Common myeloid progenitor, CD34-positive (primary cell): ENCODE results near the gene CAMTA2.

ENCODE experiments used
- CTCF ChIA-PET: fragments of 350-600 bp; sonication (Branson Sonifier 250); formaldehyde crosslinking; loops from one replicate; lab custom pipeline; 2021; ENCODE audit warnings: antibody characterized with exemption; lab: Charles Lee
- POLR2A ChIA-PET: fragments of 350-600 bp; sonication (Branson Sonifier 250); formaldehyde crosslinking; loops from one replicate; lab custom pipeline; 2021; ENCODE audit warnings: antibody characterized with exemption; lab: Charles Lee
- DNase-seq, 3 donors: peaks; one replicate each; pipeline versions ENCODE4 v3.0.0 to v3.0.0-alpha.2; 2013
- H3K27ac ChIP-seq, 2 experiments: 1 replicate in 1 of 2; 2 replicates in 1 of 2; pipeline ENCODE4 v1.7.0; 2013; ENCODE audit warnings: inconsistent platforms in 2 of 2, low read length in 2 of 2, mild to moderate bottlenecking in 2 of 2, low read depth in 1 of 2, moderate library complexity in 1 of 2; ENCODE audit not compliant: severe bottlenecking in 2 of 2, insufficient read depth in 1 of 2, poor library complexity in 1 of 2
- H3K27me3 ChIP-seq, 5 experiments: replicated peaks in 2 of 5; 1 replicate in 3 of 5; 2 replicates in 2 of 5; pipeline versions ENCODE4 v1.6.1 to v1.7.0; 2013; ENCODE audit warnings: low read length in 4 of 5, mild to moderate bottlenecking in 2 of 5, moderate library complexity in 2 of 5, inconsistent platforms in 1 of 5; ENCODE audit not compliant: insufficient read depth in 5 of 5, control insufficient read depth in 4 of 5
- H3K36me3 ChIP-seq, 4 experiments: 1 replicate in 2 of 4; 2 replicates in 2 of 4; pipeline versions ENCODE4 v1.6.1 to v1.7.0; 2013; ENCODE audit warnings: low read length in 3 of 4, control low read depth in 1 of 4, mild to moderate bottlenecking in 1 of 4; ENCODE audit not compliant: control insufficient read depth in 4 of 4, insufficient read depth in 4 of 4
- H3K4me1 ChIP-seq, 4 experiments: 1 replicate in 3 of 4; 2 replicates in 1 of 4; pipeline versions ENCODE4 v1.6.1 to v1.7.1; 2013; ENCODE audit warnings: low read length in 3 of 4, mild to moderate bottlenecking in 3 of 4, control low read depth in 1 of 4, inconsistent platforms in 1 of 4, moderate library complexity in 1 of 4; ENCODE audit not compliant: control insufficient read depth in 4 of 4, insufficient read depth in 4 of 4; ENCODE audit errors: control extremely low read depth in 1 of 4
- H3K4me3 ChIP-seq, 7 experiments: 1 replicate in 4 of 7; 2 replicates in 3 of 7; pipeline versions ENCODE4 v1.5.1 to v1.7.0; 2013; ENCODE audit warnings: mild to moderate bottlenecking in 7 of 7, low read length in 6 of 7, moderate library complexity in 6 of 7, inconsistent platforms in 2 of 7, low read depth in 2 of 7, control low read depth in 1 of 7; ENCODE audit not compliant: insufficient read depth in 4 of 7, control insufficient read depth in 1 of 7; ENCODE audit errors: extremely low read depth in 1 of 7
- H3K9me3 ChIP-seq, 5 experiments: 1 replicate in 4 of 5; 2 replicates in 1 of 5; pipeline versions ENCODE4 v1.6.1 to v1.7.1; 2013; ENCODE audit warnings: low read length in 4 of 5, mild to moderate bottlenecking in 2 of 5, inconsistent platforms in 1 of 5, low read depth in 1 of 5, moderate library complexity in 1 of 5; ENCODE audit not compliant: control insufficient read depth in 4 of 5, insufficient read depth in 2 of 5; ENCODE audit errors: control extremely low read depth in 1 of 5
- WGBS: methylation state at CpG from one replicate; pipeline ENCODE4 v1.1.5; 2013; ENCODE audit not compliant: insufficient coverage; 5-methylcytosine and 5-hydroxymethylcytosine counted together

CAMTA2 gene

DNA sequence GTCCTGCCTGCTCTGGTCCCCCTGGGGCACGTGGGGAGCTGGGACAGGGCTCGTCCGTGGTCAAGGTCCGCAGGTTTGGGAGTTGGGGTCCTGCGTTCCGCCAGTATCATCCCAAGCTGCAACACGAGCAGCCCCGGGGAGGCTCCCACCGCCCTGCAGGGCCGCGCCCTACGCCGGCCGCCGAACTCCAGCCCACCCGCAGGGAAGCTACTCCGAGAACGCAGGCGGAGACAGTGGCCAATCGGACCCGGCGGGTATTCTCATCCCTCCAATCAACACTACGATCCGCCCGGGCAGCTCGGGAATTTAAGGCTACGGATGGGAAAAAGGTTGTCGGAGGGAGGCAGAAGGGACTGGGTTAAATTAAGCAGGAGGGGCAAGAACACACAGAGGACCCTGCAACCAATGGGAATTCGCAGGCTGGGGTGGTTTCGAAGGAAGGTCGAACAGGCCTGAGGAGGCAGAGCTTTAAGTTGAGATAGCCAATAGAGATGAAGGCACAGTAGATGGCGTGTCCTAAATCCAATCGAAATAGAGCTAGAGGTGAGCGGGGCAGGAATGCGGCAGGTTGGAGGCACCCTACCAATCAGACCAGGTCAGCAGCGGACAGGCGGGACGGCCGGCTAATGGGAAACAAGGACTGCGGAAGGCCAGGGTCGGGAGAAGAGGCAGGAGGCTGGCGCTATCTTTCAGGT is 20.5 kb downstream of the CAMTA2 start:
- ChIA-PET CTCF (interaction anchor here (0.8 to 7.1 kb wide), 13 partner anchors 11 to 65 kb away, joined by 3 to 69 read pairs (median 5); partner anchors contain the start of genes CAMTA2, CHRNE and ENO3), POLR2A (interaction anchor here (0.8 to 2.7 kb wide), 6 partner anchors 19 to 68 kb away, joined by 3 to 13 read pairs (median 4); partner anchors contain the start of genes C17orf107, PFN1, RNF167 and SLC25A11)
- whole genome bisulfite sequencing: 0% methylated on average over 32 of the region's 42 CpGs
- Histone ChIP-seq H3K9me3 (no peaks in the 10 kb centered on the region), H3K4me1 (peaks cover 6 to 28% (median 21%) of the 10 kb centered on the region in 4 experiments), H3K27me3 (no peaks in the 10 kb centered on the region), H3K4me3 (peak overlapping the region; percentile 80 to 94 (median 89)), H3K36me3 (peaks cover 2 to 22% (median 13%) of the 10 kb centered on the region in 4 experiments), H3K27ac (peak overlapping the region; percentile 81 to 88)
- peak; percentile 100 for DNase-seq

DNA sequence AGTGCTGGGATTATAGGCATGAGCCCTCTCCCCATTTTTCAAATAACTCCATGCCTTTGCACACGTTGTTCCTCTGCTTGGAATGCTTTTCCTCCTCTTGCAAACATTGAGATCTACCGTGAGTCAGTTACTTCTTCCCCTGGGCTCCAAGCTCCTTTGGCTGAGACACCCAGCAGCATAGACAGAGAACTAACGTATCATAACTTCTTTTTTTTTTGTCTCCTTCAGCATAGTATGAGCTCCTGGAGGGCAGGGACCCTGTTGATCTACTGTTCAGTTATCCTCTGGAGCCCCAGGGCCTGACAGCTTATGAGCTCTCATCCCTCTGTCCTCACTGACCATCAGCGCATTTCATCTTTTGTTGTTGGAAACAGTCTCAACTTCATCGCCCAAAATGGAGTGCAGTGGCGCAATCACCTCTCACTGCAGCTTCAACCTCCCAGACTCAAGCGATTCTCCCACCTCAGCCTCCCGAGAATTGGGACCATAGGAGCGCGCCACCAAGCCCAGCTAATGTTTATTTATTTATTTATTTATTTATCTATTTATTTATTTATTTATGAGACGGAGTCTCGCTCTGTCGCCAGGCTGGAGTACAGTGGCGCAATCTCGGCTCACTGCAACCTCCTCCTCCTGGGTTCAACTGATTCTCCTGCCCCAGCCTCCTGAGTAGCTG is 22.0 kb downstream of the CAMTA2 start:
- Histone ChIP-seq H3K36me3 (peaks cover 5 to 19% (median 11%) of the 10 kb centered on the region in 4 experiments), H3K4me1 (peaks cover 6 to 28% (median 21%) of the 10 kb centered on the region in 4 experiments), H3K27ac (no peak overlapping the region), H3K9me3 (no peaks in the 10 kb centered on the region), H3K27me3 (no peaks in the 10 kb centered on the region), H3K4me3 (no peak overlapping the region)
- ChIA-PET POLR2A (interaction anchor here (0.6 to 1.8 kb wide), 2 partner anchors 56 to 329 kb away, joined by 3 to 6 read pairs; no protein-coding TSS in a partner anchor), CTCF (interaction anchor here (1.3 to 7.1 kb wide), 4 partner anchors 10 to 62 kb away, joined by 4 to 69 read pairs (median 29); partner anchors contain the start of genes CAMTA2, CHRNE and ENO3)
- WGBS: over 99% methylated on average over 9 of the region's 15 CpGs
- DNase-seq: no peak

DNA sequence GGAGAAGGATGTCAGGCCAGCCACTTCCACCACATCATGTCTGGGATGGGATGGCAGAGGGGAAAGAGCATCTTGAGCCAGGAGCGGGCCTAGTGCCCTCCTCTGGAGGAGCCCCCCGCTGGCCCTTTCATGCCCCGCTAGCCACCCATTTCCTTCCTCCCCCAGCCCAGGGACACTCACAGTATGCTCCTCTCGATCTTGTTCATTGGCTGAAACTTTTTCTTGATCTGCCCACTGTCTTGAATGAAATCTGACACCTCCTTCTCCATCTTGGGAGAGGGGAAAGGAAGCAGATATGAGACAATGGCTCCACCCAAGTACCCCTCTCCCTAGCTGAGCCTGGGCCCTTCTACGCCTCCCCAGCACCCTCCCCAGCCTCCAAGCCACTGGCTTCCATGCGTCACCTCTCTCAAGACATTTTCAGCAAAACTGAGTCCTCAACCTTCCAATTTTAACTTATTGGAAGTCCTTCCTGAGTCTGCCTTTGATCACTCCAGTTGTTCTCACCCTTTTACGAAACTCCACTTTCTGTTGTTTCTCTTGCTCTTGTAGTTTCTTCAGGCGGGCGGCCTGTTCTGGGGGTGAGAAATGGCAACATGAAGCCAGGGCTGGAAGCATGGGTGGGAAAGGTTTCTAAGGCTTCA is 27.1 kb downstream of the CAMTA2 start:
- H3K36me3 ChIP-seq: peaks cover 7 to 23% (median 20%) of the 10 kb centered on the region in 4 experiments
- 89% methylated on average over 5 of the region's 9 CpGs for WGBS
- no peaks in the 10 kb centered on the region for H3K27me3 ChIP-seq
- ChIA-PET POLR2A (no interaction called here), CTCF (interaction anchor here (1.2 kb wide), 2 partner anchors 12 to 24 kb away, joined by 3 read pairs; partner anchors contain the start of gene PFN1)
- H3K27ac ChIP-seq: no peak overlapping the region
- peaks cover 0 to under 1% (median 0%) of the 10 kb centered on the region in 4 experiments for H3K4me1 ChIP-seq
- H3K9me3 ChIP-seq: no peaks in the 10 kb centered on the region
- H3K4me3 ChIP-seq: no peak overlapping the region
- DNase-seq: no peak

DNA sequence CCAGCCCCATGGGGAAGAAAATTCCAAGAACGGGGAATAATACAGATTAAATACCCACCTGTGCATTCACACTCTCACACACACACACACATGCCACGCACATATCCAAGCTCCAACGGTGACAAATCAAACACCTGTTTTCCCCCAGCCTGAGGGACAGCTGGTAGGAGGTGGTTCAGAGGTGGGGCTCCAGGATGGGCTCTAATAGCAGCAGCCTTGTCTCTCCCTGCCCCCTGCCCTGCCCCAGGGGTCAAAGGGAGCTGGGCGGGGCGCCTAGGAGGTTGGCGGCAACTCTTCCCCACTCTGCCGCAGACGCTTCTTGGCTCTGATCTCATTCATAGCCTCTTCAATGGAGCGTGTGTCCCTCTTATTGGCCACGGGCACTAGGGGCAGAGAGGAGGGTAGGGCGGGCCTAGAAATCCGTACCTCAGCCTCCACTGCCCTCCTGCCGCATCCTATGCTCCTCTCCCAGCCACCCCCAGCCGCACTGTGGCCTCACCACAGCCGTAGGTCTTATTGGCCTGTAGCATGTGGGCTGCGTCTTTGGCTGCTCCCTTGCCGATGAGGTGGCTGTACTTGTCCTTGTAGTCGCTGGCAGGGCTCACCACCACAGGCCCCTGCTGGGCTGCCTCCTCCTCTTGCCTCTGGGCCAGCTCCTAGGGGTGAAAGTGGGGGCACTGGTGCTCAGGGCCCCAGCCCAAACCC is 28.1 kb downstream of the CAMTA2 start:
- Histone ChIP-seq H3K9me3 (no peaks in the 10 kb centered on the region), H3K27me3 (no peaks in the 10 kb centered on the region), H3K27ac (no peak overlapping the region), H3K4me1 (no peaks in the 10 kb centered on the region), H3K4me3 (no peak overlapping the region), H3K36me3 (peaks cover 7 to 23% (median 20%) of the 10 kb centered on the region in 4 experiments)
- ChIA-PET CTCF (interaction anchor here (1.2 to 8.5 kb wide), 4 partner anchors 7 to 23 kb away, joined by 3 to 69 read pairs (median 3); partner anchors contain the start of genes PFN1 and SPAG7), POLR2A (no interaction called here)
- 98% methylated on average over 7 of the region's 18 CpGs for WGBS
- DNase-seq: no peak

DNA sequence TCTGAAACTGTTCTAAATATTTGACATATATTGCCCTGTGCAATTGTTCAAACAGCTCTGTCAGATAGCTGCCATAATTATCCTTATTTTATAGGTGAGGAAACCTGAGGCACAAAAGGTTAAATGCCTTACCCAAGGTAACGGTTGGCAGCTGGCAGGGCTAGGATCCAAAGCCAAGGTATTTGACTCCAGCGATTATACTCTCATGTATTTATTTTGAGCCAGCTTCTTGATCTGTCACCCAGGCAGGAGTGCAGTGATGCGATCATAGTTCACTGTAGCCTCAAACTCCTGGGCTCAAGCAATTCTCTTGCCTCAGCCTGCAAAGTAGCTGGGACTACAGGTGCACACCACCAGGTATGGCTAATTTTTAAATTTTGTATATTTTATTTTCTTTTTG is 29.4 kb downstream of the CAMTA2 start:
- Histone ChIP-seq H3K27me3 (no peaks in the 10 kb centered on the region), H3K36me3 (peaks cover 7 to 23% (median 20%) of the 10 kb centered on the region in 4 experiments), H3K27ac (no peak overlapping the region), H3K9me3 (no peaks in the 10 kb centered on the region), H3K4me1 (no peaks in the 10 kb centered on the region), H3K4me3 (no peak overlapping the region)
- POLR2A ChIA-PET: no interaction called here
- CTCF ChIA-PET: interaction anchor here (1.0 to 8.5 kb wide), 4 partner anchors 8 to 49 kb away, joined by 3 to 69 read pairs (median 4); partner anchors contain the start of genes RNF167, SLC25A11 and SPAG7
- 94% methylated on average over 3 of the region's 3 CpGs for WGBS
- no peak for DNase-seq

DNA sequence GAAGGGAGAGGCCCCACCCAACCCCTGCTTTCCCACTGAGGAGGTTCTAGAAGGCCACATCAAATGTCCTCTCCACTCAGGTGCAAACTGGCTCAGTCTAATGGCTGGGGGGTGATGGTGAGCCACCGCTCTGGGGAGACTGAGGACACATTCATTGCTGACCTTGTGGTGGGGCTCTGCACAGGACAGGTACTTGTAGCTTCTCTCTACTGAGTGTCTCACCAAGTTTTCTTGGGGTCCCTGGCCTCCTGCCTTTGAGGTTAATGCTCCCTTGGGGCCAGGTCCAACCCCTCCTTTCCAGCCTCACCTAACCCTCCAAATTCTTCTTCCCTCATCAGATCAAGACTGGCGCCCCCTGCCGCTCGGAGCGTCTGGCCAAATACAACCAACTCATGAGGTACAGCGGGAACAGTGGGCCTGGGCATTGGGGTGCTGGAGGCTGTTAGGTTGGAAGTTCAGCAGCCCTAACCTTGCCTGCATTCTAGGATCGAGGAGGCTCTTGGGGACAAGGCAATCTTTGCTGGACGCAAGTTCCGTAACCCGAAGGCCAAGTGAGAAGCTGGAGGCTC is 30.9 kb downstream of the CAMTA2 start:
- Histone ChIP-seq H3K4me3 (no peak overlapping the region), H3K27ac (no peak overlapping the region), H3K36me3 (peaks cover 7 to 22% (median 19%) of the 10 kb centered on the region in 4 experiments), H3K4me1 (peaks cover 0 to 4% (median 0%) of the 10 kb centered on the region in 4 experiments), H3K9me3 (no peaks in the 10 kb centered on the region), H3K27me3 (no peaks in the 10 kb centered on the region)
- ChIA-PET CTCF (interaction anchor here (0.6 to 8.5 kb wide), 7 partner anchors 9 to 51 kb away, joined by 3 to 69 read pairs (median 4); partner anchors contain the start of genes RNF167, SLC25A11 and SPAG7), POLR2A (no interaction called here)
- 90% methylated on average over 10 of the region's 10 CpGs for WGBS
- DNase-seq: peak in 2 of 3 donors; percentile 54 to 57
